ENCODE results near the gene UMODL1.

UMODL1 gene

GRCh38 chr21:42160111-42160721 is 89.1 kb downstream of the UMODL1 start:
- TF ChIP-seq CREB1 (IDR thresholded peaks at IDR 0.05; ENCODE audit: low read depth) (no peak), TCF12 (IDR thresholded peaks at IDR 0.05; ENCODE audit: low read depth) (no peak), ZBTB7A (IDR thresholded peaks at IDR 0.05; ENCODE audit: low read depth) (no peak), EGR1 (IDR thresholded peaks at IDR 0.05) (no peak), TAF1 (IDR thresholded peaks at IDR 0.05; ENCODE audit: low read depth) (no peak), MAX (IDR thresholded peaks at IDR 0.05) (no peak), EP300 (IDR thresholded peaks at IDR 0.05; ENCODE audit: borderline replicate concordance) (no peak), REST (IDR thresholded peaks at IDR 0.05; ENCODE audit: low read depth) (no peak)

- TF ChIP-seq USF1 (IDR thresholded peaks at IDR 0.05) (no peak), TEAD4 (IDR thresholded peaks at IDR 0.05) (no peak), TAF1 (IDR thresholded peaks at IDR 0.05; ENCODE audit: low read depth) (no peak), YY1 (IDR thresholded peaks at IDR 0.05; ENCODE audit: low read depth) (no peak), EGR1 (IDR thresholded peaks at IDR 0.05) (no peak), TCF12 (IDR thresholded peaks at IDR 0.05; ENCODE audit: low read depth) (no peak), CEBPB (IDR thresholded peaks at IDR 0.05) (no peak), ZBTB7A (IDR thresholded peaks at IDR 0.05; ENCODE audit: low read depth) (no peak), MAX (IDR thresholded peaks at IDR 0.05) (no peak), EP300 (IDR thresholded peaks at IDR 0.05; ENCODE audit: borderline replicate concordance) (no peak), RAD21 (IDR thresholded peaks at IDR 0.05; ENCODE audit: low read depth) (no peak), CREB1 (IDR thresholded peaks at IDR 0.05; ENCODE audit: low read depth) (no peak), FOXM1 (IDR thresholded peaks at IDR 0.05; ENCODE audit: borderline replicate concordance, low read depth) (no peak)
Observed at GRCh38 chr21:42160765-42161164, 89.6 kb downstream of the UMODL1 start.

- TF ChIP-seq YY1 (IDR thresholded peaks at IDR 0.05; ENCODE audit: low read depth) (no peak), EP300 (IDR thresholded peaks at IDR 0.05; ENCODE audit: borderline replicate concordance) (no peak), TEAD4 (IDR thresholded peaks at IDR 0.05) (no peak), TAF1 (IDR thresholded peaks at IDR 0.05; ENCODE audit: low read depth) (no peak), USF1 (IDR thresholded peaks at IDR 0.05) (no peak)
Observed at GRCh38 chr21:42161401-42161955, 90.4 kb downstream of the UMODL1 start.

GRCh38 chr21:42161956-42162681 is 91.0 kb downstream of the UMODL1 start:
- no peak for TF ChIP-seq FOXM1 (IDR thresholded peaks at IDR 0.05; ENCODE audit: borderline replicate concordance, low read depth)
- no peak for TF ChIP-seq USF1 (IDR thresholded peaks at IDR 0.05)
- TF ChIP-seq RAD21 (IDR thresholded peaks at IDR 0.05; ENCODE audit: low read depth), result no peak
- TF ChIP-seq CEBPB (IDR thresholded peaks at IDR 0.05), result no peak
- no peak for TF ChIP-seq TEAD4 (IDR thresholded peaks at IDR 0.05)
- TF ChIP-seq REST (IDR thresholded peaks at IDR 0.05; ENCODE audit: low read depth), result no peak
- TF ChIP-seq ZBTB7A (IDR thresholded peaks at IDR 0.05; ENCODE audit: low read depth), result no peak
- no peak for TF ChIP-seq NFIC (IDR thresholded peaks at IDR 0.05)
- no peak for TF ChIP-seq MAX (IDR thresholded peaks at IDR 0.05)

GRCh38 chr21:42162831-42163510 is 91.9 kb downstream of the UMODL1 start:
- no peak for TF ChIP-seq TCF12 (IDR thresholded peaks at IDR 0.05; ENCODE audit: low read depth)
- no peak for TF ChIP-seq CEBPB (IDR thresholded peaks at IDR 0.05)
- TF ChIP-seq ZBTB7A (IDR thresholded peaks at IDR 0.05; ENCODE audit: low read depth), result no peak
- TF ChIP-seq FOXM1 (IDR thresholded peaks at IDR 0.05; ENCODE audit: borderline replicate concordance, low read depth), result no peak
- TF ChIP-seq EP300 (IDR thresholded peaks at IDR 0.05; ENCODE audit: borderline replicate concordance), result no peak
- TF ChIP-seq RAD21 (IDR thresholded peaks at IDR 0.05; ENCODE audit: low read depth), result no peak
- TF ChIP-seq NFIC (IDR thresholded peaks at IDR 0.05), result no peak
- TF ChIP-seq MAX (IDR thresholded peaks at IDR 0.05), result no peak
- TF ChIP-seq YY1 (IDR thresholded peaks at IDR 0.05; ENCODE audit: low read depth), result no peak
- TF ChIP-seq USF1 (IDR thresholded peaks at IDR 0.05), result no peak
- TF ChIP-seq TEAD4 (IDR thresholded peaks at IDR 0.05), result no peak
- no peak for TF ChIP-seq REST (IDR thresholded peaks at IDR 0.05; ENCODE audit: low read depth)
- TF ChIP-seq CREB1 (IDR thresholded peaks at IDR 0.05; ENCODE audit: low read depth), result no peak
- TF ChIP-seq EGR1 (IDR thresholded peaks at IDR 0.05), result no peak
- no peak for TF ChIP-seq TAF1 (IDR thresholded peaks at IDR 0.05; ENCODE audit: low read depth)
